A549 (cell line): ENCODE data around the gene ALPG. TPM values are rescaled to one million over a fixed set of nuclear protein-coding genes. Genes with fewer than 3 reads are reported as not detected.

Source experiments
- ATAC-seq, 2 experiments: fragments of 200-7000 bp in 1 of 2; fragments of >200 bp in 1 of 2; cut with Nextera tagmentation in 1 of 2; cut with Tn5 transposase in 1 of 2; 3 replicates each; pipeline versions ENCODE4 v1.8.0 to v1.9.1; 2018 to 2020; ENCODE audit warnings: mild to moderate bottlenecking in 1 of 2, moderate library complexity in 1 of 2
- CTCF ChIA-PET: fragments of 300-600 bp; sonication (Branson Sonifier 250); formaldehyde crosslinking; extraction: SDS; loops from one replicate; lab custom pipeline; 2021; ENCODE audit warnings: antibody characterized with exemption, inconsistent platforms; lab: Yijun Ruan, JAX
- POLR2A ChIA-PET: fragments of 350-600 bp; formaldehyde crosslinking; extraction: SDS; loops from one replicate; lab custom pipeline; 2021; ENCODE audit warnings: antibody characterized with exemption, inconsistent platforms; lab: Yijun Ruan, JAX
- DNase-seq, 2 experiments: peaks; one replicate each; pipeline versions ENCODE4 v3.0.0 to v3.0.0-alpha.2; 2011 to 2016; ENCODE audit warnings: low read depth in 1 of 2, low spot score in 1 of 2
- FAIRE-seq: peaks from 2 replicates; lab custom pipeline; 2011; peaks lifted over from hg19 to GRCh38; lab: Jason Lieb, UNC
- H3K27ac ChIP-seq, 2 experiments: fragments of >200 bp; sonication (Bioruptor Twin); formaldehyde crosslinking; 3 replicates each; pipeline ENCODE4 v1.5.1; 2016 to 2017
- H3K4me1 ChIP-seq: fragments of >200 bp; sonication (Bioruptor Twin); formaldehyde crosslinking; 3 replicates; pipeline ENCODE4 v1.6.1; 2016
- H3K4me2 ChIP-seq: fragments of >200 bp; sonication (Bioruptor Twin); formaldehyde crosslinking; 3 replicates; pipeline ENCODE4 v1.6.1; 2016
- H3K4me3 ChIP-seq: fragments of >200 bp; sonication (Bioruptor Twin); formaldehyde crosslinking; 3 replicates; pipeline ENCODE4 v1.5.1; 2016
- H3K9me3 ChIP-seq: fragments of >200 bp; sonication (Bioruptor Twin); formaldehyde crosslinking; 3 replicates; pipeline ENCODE4 v1.6.1; 2016
- ATOH8 ChIP-seq: fragments of 250-450 bp; sonication (Bioruptor Pico); IDR thresholded peaks from 2 replicates; pipeline ENCODE4 v1.5.0; 2020; ENCODE audit warnings: low read depth, mild to moderate bottlenecking, moderate library complexity
- CBX2 ChIP-seq: fragments of 200-600 bp; sonication (generic); IDR thresholded peaks from 2 replicates; pipeline ENCODE4 v1.6.1; 2016; ENCODE audit warnings: low read depth, mild to moderate bottlenecking, borderline replicate concordance
- CEBPB ChIP-seq, 2 experiments: fragments of >200 bp in 1 of 2; sonication (Bioruptor Twin) in 1 of 2; formaldehyde crosslinking in 1 of 2; IDR thresholded peaks; 2 replicates each; pipeline ENCODE4 v1.6.1; 2012 to 2016
- EP300 ChIP-seq, 2 experiments: fragments of >200 bp; sonication (Bioruptor Twin); formaldehyde crosslinking; IDR thresholded peaks; 2 replicates in 1 of 2; 3 replicates in 1 of 2; pipeline ENCODE4 v1.6.1; 2016 to 2017
- FOSB ChIP-seq: fragments of 250-450 bp; sonication (Bioruptor Pico); IDR thresholded peaks from 2 replicates; pipeline ENCODE4 v1.5.0; 2020; ENCODE audit warnings: mild to moderate bottlenecking, moderate library complexity
- FOSL2 ChIP-seq, 2 experiments: fragments of 450-650 bp in 1 of 2; fragments of >200 bp in 1 of 2; sonication (Bioruptor Twin) in 1 of 2; formaldehyde crosslinking; IDR thresholded peaks; 2 replicates each; pipeline versions ENCODE4 v1.5.0 to v1.6.1; 2016 to 2020; ENCODE audit warnings: mild to moderate bottlenecking in 1 of 2, moderate library complexity in 1 of 2
- HDAC2 ChIP-seq: fragments of 200-600 bp; sonication (generic); IDR thresholded peaks from 2 replicates; pipeline ENCODE4 v1.6.1; 2016
- HES2 ChIP-seq: fragments of >200 bp; sonication (Bioruptor Twin); formaldehyde crosslinking; IDR thresholded peaks from 2 replicates; pipeline ENCODE4 v1.6.1; 2016
- HEYL ChIP-seq: fragments of 250-450 bp; sonication (Bioruptor Pico); IDR thresholded peaks from 2 replicates; pipeline ENCODE4 v1.8.0; 2021; ENCODE audit warnings: mild to moderate bottlenecking, moderate library complexity
- JUN ChIP-seq, 2 experiments: fragments of >200 bp; sonication (Bioruptor Twin); formaldehyde crosslinking; IDR thresholded peaks; 2 replicates in 1 of 2; 3 replicates in 1 of 2; pipeline ENCODE4 v1.6.1; 2016 to 2017
- JUNB ChIP-seq: fragments of >200 bp; sonication (Bioruptor Twin); formaldehyde crosslinking; IDR thresholded peaks from 2 replicates; pipeline ENCODE4 v1.6.1; 2016
- KDM1A ChIP-seq: fragments of 200-600 bp; sonication (generic); IDR thresholded peaks from 2 replicates; pipeline ENCODE4 v1.6.1; 2016; ENCODE audit warnings: low read depth, mild to moderate bottlenecking
- MAZ ChIP-seq: fragments of 150-350 bp; IDR thresholded peaks from 2 replicates; pipeline ENCODE4 v1.6.1; 2014; ENCODE audit warnings: antibody characterized with exemption, low read depth, low read length, borderline replicate concordance
- NFE2L2 ChIP-seq: fragments of 150-350 bp; conservative IDR thresholded peaks from 2 replicates; pipeline ENCODE4 v1.6.1; 2014; ENCODE audit warnings: low read length
- PHF8 ChIP-seq: fragments of 200-600 bp; sonication (generic); IDR thresholded peaks from 2 replicates; pipeline ENCODE4 v1.6.1; 2016; ENCODE audit warnings: low read depth, mild to moderate bottlenecking, antibody characterized with exemption, moderate library complexity, borderline replicate concordance
- RARB ChIP-seq: fragments of 250-450 bp; sonication (Bioruptor Pico); IDR thresholded peaks from 2 replicates; pipeline ENCODE4 v1.8.0; 2021; ENCODE audit warnings: mild to moderate bottlenecking, moderate library complexity
- REST ChIP-seq: fragments of 200-600 bp; sonication (generic); IDR thresholded peaks from 2 replicates; pipeline ENCODE4 v1.6.1; 2016; ENCODE audit warnings: antibody characterized with exemption, mild to moderate bottlenecking, moderate library complexity
- RFX5 ChIP-seq: fragments of 450-650 bp; IDR thresholded peaks from 2 replicates; pipeline ENCODE4 v1.7.1; 2014; ENCODE audit warnings: antibody characterized with exemption, mild to moderate bottlenecking, moderate library complexity
- SREBF2 ChIP-seq: fragments of 450-650 bp; IDR thresholded peaks from 2 replicates; pipeline ENCODE4 v1.6.1; 2014; ENCODE audit warnings: mild to moderate bottlenecking, moderate library complexity
- ZNF302 ChIP-seq: fragments of 250-450 bp; sonication (Bioruptor Pico); IDR thresholded peaks from 2 replicates; pipeline ENCODE4 v1.9.0; 2021; ENCODE audit warnings: inconsistent platforms, mild to moderate bottlenecking, moderate library complexity
- WGBS: methylation state at CpG from one replicate; pipeline ENCODE4 v1.1.6; 2017; ENCODE audit errors: missing lambda C conversion rate; 5-methylcytosine and 5-hydroxymethylcytosine counted together
- polyA plus RNA-seq, 4 experiments: library from polyadenylated mRNA; depleted of rRNA in 3 of 4; stranded (reverse); fragments of >200 nt; fragmentation: RNase III in 1 of 4; extraction: RNeasy Plus Mini Kit Qiagen cat#74134 plus additional on column Dnase treatment in 1 of 4; gene quantifications; 2 replicates in 3 of 4; 3 replicates in 1 of 4; pipeline ENCODE4 v1.2.3, GENCODE V29; 2011 to 2017

Gene ALPG
- polyA plus RNA-seq, 2 of the 4 experiments (the other 2 are of a cell fraction), result 0.04 to 0.18 TPM

GRCh38 chr2:232374356-232374755 is 32.3 kb upstream of the ALPG start:
- FAIRE-seq (no peak), DNase-seq (no peak), ATAC-seq (no peak)
- Histone ChIP-seq H3K4me3 (no peak overlapping the region), H3K4me1 (peaks cover 8% of the 10 kb centered on the region), H3K9me3 (no peaks in the 10 kb centered on the region), H3K27ac (no peak overlapping the region), H3K4me2 (no peak overlapping the region)
- 86% methylated on average over 1 of the region's 1 CpG for WGBS
- CTCF ChIA-PET, result interaction anchor here (0.7 to 1.3 kb wide), 2 partner anchors 11 to 38 kb away, joined by 3 to 4 read pairs; no protein-coding TSS in a partner anchor
- POLR2A ChIA-PET, result no interaction called here
- TF ChIP-seq HES2 (no peak), HDAC2 (no peak), CBX2 (no peak), HEYL (CRISPR knock-in tag) (no peak), EP300 (IDR thresholded peaks at IDR 0.05) (no peak), REST (no peak), JUNB (no peak), FOSL2 (IDR thresholded peaks at IDR 0.05) (no peak), FOSL2 (CRISPR knock-in tag; IDR thresholded peaks at IDR 0.05) (no peak), CEBPB (IDR thresholded peaks at IDR 0.05) (no peak), NFE2L2 (no peak), MAZ (no peak), RFX5 (no peak), ATOH8 (CRISPR knock-in tag) (no peak), ZNF302 (CRISPR knock-in tag) (no peak), PHF8 (no peak), RARB (CRISPR knock-in tag) (no peak), KDM1A (no peak), FOSB (no peak), JUN (IDR thresholded peaks at IDR 0.05) (no peak)

- Histone ChIP-seq H3K9me3 (no peaks in the 10 kb centered on the region), H3K4me2 (no peak overlapping the region), H3K4me3 (no peak overlapping the region), H3K27ac (no peak overlapping the region), H3K4me1 (peaks cover 8% of the 10 kb centered on the region)
- ChIA-PET CTCF (interaction anchor here (0.8 to 3.6 kb wide), 2 partner anchors 9 to 450 kb away, joined by 3 to 15 read pairs; no protein-coding TSS in a partner anchor), POLR2A (no interaction called here)
- WGBS, result 78% methylated on average over 12 of the region's 12 CpGs
- no peak for TF ChIP-seq REST
- TF ChIP-seq SREBF2, result no peak
- TF ChIP-seq KDM1A, result no peak
- FAIRE-seq, result no peak
- no peak for DNase-seq
- no peak for ATAC-seq
Observed at GRCh38 chr2:232375164-232375563, 31.5 kb upstream of the ALPG start.
